IMR-90 (cell line): ENCODE data around the gene CELA3B. TPM values are rescaled to one million over a fixed set of nuclear protein-coding genes. Genes with fewer than 3 reads are reported as not detected.

ENCODE experiments used
- ATAC-seq: fragments of 200-7000 bp; cut with Tn5 transposase; 2 replicates; pipeline ENCODE4 v1.9.1; 2020; ENCODE audit warnings: low read depth, mild to moderate bottlenecking, moderate library complexity
- BruUV-seq: library from RNA; stranded (reverse); fragments of 400-500 nt; replicated peaks from 2 replicates; lab custom pipeline; 2021; lab: Mats Ljungman, UMichigan
- CTCF ChIA-PET: fragments of 300-600 bp; formaldehyde crosslinking; extraction: SDS; loops from one replicate; lab custom pipeline; 2021; ENCODE audit warnings: antibody characterized with exemption; lab: Yijun Ruan, JAX
- POLR2A ChIA-PET: fragments of 300-600 bp; sonication (Branson Sonifier 250); formaldehyde crosslinking; loops from one replicate; lab custom pipeline; 2022; ENCODE audit warnings: antibody characterized with exemption; ENCODE audit not compliant: unreplicated experiment; lab: Charles Lee
- DNase-seq: peaks from one replicate; pipeline ENCODE4 v3.0.0; 2013
- H2AFZ ChIP-seq: replicated peaks from 2 replicates; pipeline ENCODE3; 2013; ENCODE audit warnings: low read length, mild to moderate bottlenecking; ENCODE audit not compliant: poor library complexity
- H2AK5ac ChIP-seq: 2 replicates; pipeline ENCODE4 v1.6.1; 2013; ENCODE audit warnings: low read depth, low read length, inconsistent platforms
- H2AK9ac ChIP-seq: replicated peaks from 2 replicates; pipeline ENCODE3; 2013; ENCODE audit warnings: mild to moderate bottlenecking, low read depth, low read length, moderate library complexity; ENCODE audit not compliant: poor library complexity
- H2BK120ac ChIP-seq: 2 replicates; pipeline ENCODE4 v1.6.1; 2013; ENCODE audit warnings: low read depth, low read length, inconsistent platforms
- H2BK15ac ChIP-seq: 3 replicates; pipeline ENCODE4 v1.6.1; 2013; ENCODE audit warnings: low read depth, low read length, inconsistent platforms
- H2BK20ac ChIP-seq: 2 replicates; pipeline ENCODE4 v1.6.1; 2013; ENCODE audit warnings: low read depth, mild to moderate bottlenecking, inconsistent platforms, low read length, moderate library complexity
- H2BK5ac ChIP-seq: 2 replicates; pipeline ENCODE4 v1.6.1; 2013; ENCODE audit warnings: mild to moderate bottlenecking, low read depth, low read length, inconsistent platforms; ENCODE audit not compliant: poor library complexity, severe bottlenecking
- H3K14ac ChIP-seq: replicated peaks from 2 replicates; pipeline ENCODE4 v1.6.1; 2013; ENCODE audit warnings: low read depth, low read length, inconsistent platforms
- H3K18ac ChIP-seq: 2 replicates; pipeline ENCODE4 v1.6.1; 2013; ENCODE audit warnings: low read depth, low read length, control low read depth
- H3K23ac ChIP-seq: 2 replicates; pipeline ENCODE4 v1.6.1; 2013; ENCODE audit warnings: low read depth, low read length, inconsistent platforms
- H3K27ac ChIP-seq: 2 replicates; pipeline ENCODE4 v1.5.1; 2013; ENCODE audit warnings: mild to moderate bottlenecking, control low read depth, low read length; ENCODE audit not compliant: insufficient read depth
- H3K27me3 ChIP-seq: 2 replicates; pipeline ENCODE4 v1.6.1; 2013; ENCODE audit warnings: low read length; ENCODE audit not compliant: control insufficient read depth, insufficient read depth
- H3K36me3 ChIP-seq: 2 replicates; pipeline ENCODE4 v1.6.1; 2013; ENCODE audit warnings: low read length, mixed read lengths; ENCODE audit not compliant: control insufficient read depth, insufficient read depth
- H3K4ac ChIP-seq: 2 replicates; pipeline ENCODE4 v1.6.1; 2013; ENCODE audit warnings: low read depth, low read length, inconsistent platforms
- H3K4me1 ChIP-seq: 2 replicates; pipeline ENCODE4 v1.6.1; 2013; ENCODE audit warnings: low read length, mixed read lengths; ENCODE audit not compliant: control insufficient read depth, insufficient read depth
- H3K4me2 ChIP-seq: 2 replicates; pipeline ENCODE4 v1.6.1; 2013; ENCODE audit warnings: low read depth, mild to moderate bottlenecking, control low read depth, low read length, moderate library complexity
- H3K4me3 ChIP-seq: 2 replicates; pipeline ENCODE4 v1.5.1; 2013; ENCODE audit warnings: low read depth, mild to moderate bottlenecking, control low read depth, low read length, moderate library complexity; ENCODE audit not compliant: insufficient read depth
- H3K56ac ChIP-seq: 2 replicates; pipeline ENCODE4 v1.6.1; 2013; ENCODE audit warnings: low read length, inconsistent platforms; ENCODE audit not compliant: insufficient read depth; ENCODE audit errors: extremely low read depth
- H3K79me1 ChIP-seq, 2 experiments: 2 replicates each; pipeline ENCODE4 v1.6.1; 2013; ENCODE audit warnings: low read length in 2 of 2, inconsistent platforms in 1 of 2, low read depth in 1 of 2
- H3K9ac ChIP-seq: 2 replicates; pipeline ENCODE4 v1.6.1; 2013; ENCODE audit warnings: low read depth, low read length, control low read depth
- H3K9me1 ChIP-seq: 2 replicates; pipeline ENCODE4 v1.6.1; 2013; ENCODE audit warnings: low read length, inconsistent platforms; ENCODE audit not compliant: insufficient read depth
- H3K9me3 ChIP-seq: 2 replicates; pipeline ENCODE4 v1.6.1; 2013; ENCODE audit warnings: low read length; ENCODE audit not compliant: control insufficient read depth, insufficient read depth
- H4K20me1 ChIP-seq: 2 replicates; pipeline ENCODE4 v1.6.1; 2013; ENCODE audit warnings: low read length, inconsistent platforms; ENCODE audit not compliant: insufficient read depth
- H4K5ac ChIP-seq: 2 replicates; pipeline ENCODE4 v1.6.1; 2013; ENCODE audit warnings: mild to moderate bottlenecking, low read depth, low read length, control low read depth
- H4K8ac ChIP-seq, 2 experiments: 2 replicates each; pipeline ENCODE4 v1.6.1; 2013; ENCODE audit warnings: low read depth in 2 of 2, low read length in 2 of 2, control low read depth in 1 of 2, inconsistent platforms in 1 of 2
- H4K91ac ChIP-seq: 2 replicates; pipeline ENCODE4 v1.6.1; 2013; ENCODE audit warnings: low read depth, low read length, inconsistent platforms; ENCODE audit not compliant: insufficient read depth
- ELK1 ChIP-seq: fragments of 150-350 bp; IDR thresholded peaks from 2 replicates; pipeline ENCODE4 v1.6.1; 2016; ENCODE audit warnings: low read depth, mild to moderate bottlenecking, low read length, moderate library complexity, borderline replicate concordance
- MXI1 ChIP-seq: IDR thresholded peaks from 2 replicates; pipeline ENCODE4 v1.6.1; 2012; ENCODE audit warnings: low read depth, mild to moderate bottlenecking, low read length, moderate library complexity, borderline replicate concordance
- NFE2L2 ChIP-seq: fragments of 150-350 bp; IDR thresholded peaks from 2 replicates; pipeline ENCODE4 v1.6.1; 2016; ENCODE audit warnings: low read depth, mild to moderate bottlenecking, low read length
- RCOR1 ChIP-seq: IDR thresholded peaks from 2 replicates; pipeline ENCODE4 v1.6.1; 2012; ENCODE audit warnings: mild to moderate bottlenecking, low read length, improper control_type of control experiment; ENCODE audit not compliant: insufficient replicate concordance
- RFX5 ChIP-seq: IDR thresholded peaks from 2 replicates; pipeline ENCODE4 v1.8.0; 2012; ENCODE audit warnings: low read depth, mild to moderate bottlenecking, low read length, moderate library complexity
- WGBS, 2 experiments: methylation state at CpG; one replicate each; pipeline versions ENCODE4 v1.1.5 to v1.1.7; 2013; ENCODE audit warnings: missing lambda C conversion rate in 2 of 2; ENCODE audit not compliant: insufficient read length in 1 of 2; ENCODE audit errors: extremely low coverage in 2 of 2; 5-methylcytosine and 5-hydroxymethylcytosine counted together
- dilution Hi-C: fragments of 300-500 bp; cut with HindIII; formaldehyde crosslinking; loops from one replicate; pipeline ENCODE4 v1.14.3; 2018; ENCODE audit warnings: low sequenced_read_pairs; ENCODE audit not compliant: unreplicated experiment
- in situ Hi-C: fragments of 300-500 bp; cut with MboI; formaldehyde crosslinking; loops from 3 replicates; pipeline ENCODE4 v1.14.3; 2019; ENCODE audit warnings: low sequenced_read_pairs, inconsistent platforms, mixed read lengths
- intact Hi-C: fragments of 100-400 bp; cut with micrococcal nuclease; formaldehyde crosslinking; loops from 2 replicates; pipeline ENCODE4 v1.10.0; 2022
- polyA plus RNA-seq, 3 experiments: library from polyadenylated mRNA; depleted of rRNA; stranded (reverse); fragments of >200 nt; gene quantifications; 2 replicates each; pipeline ENCODE4 v1.2.3, GENCODE V29; 2012; ENCODE audit warnings: low replicate concordance in 1 of 3
- total RNA-seq: library from RNA; depleted of rRNA; stranded (reverse); fragments of >200 nt; gene quantifications from 2 replicates; pipeline ENCODE4 v1.2.3, GENCODE V29; 2012

The CELA3B gene
- total and polyA plus RNA-seq, 2 of the 4 experiments (the other 2 are of a cell fraction): not detected

GRCh38 chr1:21950734-21951133 is 26.1 kb upstream of the CELA3B start:
- Histone ChIP-seq H3K4ac (no peak overlapping the region), H2AK9ac (no peak overlapping the region), H3K4me1 (peaks cover 4% of the 10 kb centered on the region; the same call in 1 of the 2 replicates), H2BK5ac (no peak overlapping the region), H3K27me3 (peaks cover 5% of the 10 kb centered on the region), H3K4me2 (no peak overlapping the region), H3K23ac (no peak overlapping the region), H3K14ac (no peak overlapping the region), H3K9me3 (no peaks in the 10 kb centered on the region), H3K9ac (no peak overlapping the region), H3K4me3 (no peak overlapping the region), H3K27ac (no peak overlapping the region), H2BK15ac (no peak overlapping the region), H3K9me1 (no peaks in the 10 kb centered on the region), H2AK5ac (no peak overlapping the region), H4K91ac (no peak overlapping the region), H4K5ac (no peak overlapping the region), H4K8ac (no peak overlapping the region), H2BK120ac (no peak overlapping the region), H3K79me1 (no peaks in the 10 kb centered on the region), H4K20me1 (no peaks in the 10 kb centered on the region), H3K56ac (no peak overlapping the region), H3K36me3 (no peaks in the 10 kb centered on the region), H2AFZ (no peak overlapping the region), H3K18ac (no peak overlapping the region), H2BK20ac (no peak overlapping the region)
- BruUV-seq: no TSS peak
- CTCF ChIA-PET: no interaction called here
- 93% methylated on average over 6 of the region's 7 CpGs; no CpG with 5 or more reads in 1 of the 2 experiments for WGBS, 2 experiments
- ATAC-seq (no peak), DNase-seq (no peak)
- intact Hi-C loops (no loop called here), dilution Hi-C loops (no loop called here), in situ Hi-C loops (loop anchor here (25.0 kb wide), 1 partner anchor 238 kb away; no protein-coding TSS in a partner anchor)
- TF ChIP-seq NFE2L2 (no peak), RFX5 (no peak), RCOR1 (no peak), ELK1 (no peak), MXI1 (no peak)
- POLR2A ChIA-PET: no interaction called here
